Measurements from ENCODE around the gene FLYWCH1. TPM values are rescaled to one million over a fixed set of nuclear protein-coding genes. Genes with fewer than 3 reads are reported as not detected.
"Not testable (repeated sequence)": the region's sequence is repeated elsewhere in the genome, so short reads cannot be mapped to it uniquely, and the experiment has no call there.

FLYWCH1 gene
- total RNA-seq, 2 experiments from 2014 or later, result 26.1 to 61.9 TPM

DNA sequence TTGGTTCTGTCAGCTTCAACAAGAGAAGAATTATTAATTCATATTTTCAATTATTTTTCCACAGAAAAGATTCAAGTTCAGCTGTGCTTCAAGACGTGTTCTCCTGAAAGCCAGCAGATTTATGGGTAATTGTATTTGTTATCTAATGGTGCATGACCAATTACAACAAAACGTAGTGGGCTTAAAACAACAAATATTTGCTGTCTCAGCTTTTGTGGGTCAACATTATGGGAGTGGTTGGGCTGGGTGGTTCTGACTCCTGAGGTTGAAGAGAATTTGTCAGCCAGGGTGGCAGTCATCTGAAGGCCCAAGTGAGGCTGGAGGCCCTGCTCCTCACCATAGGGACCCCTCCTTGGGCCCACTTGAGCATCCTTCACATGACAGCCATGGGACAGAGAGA, 28.2 kb downstream of the FLYWCH1 start:
- CTCF ChIA-PET (ENCODE audit: unreplicated experiment), result no interaction called here
- Histone ChIP-seq H4K20me1 (ENCODE audit: insufficient read depth, low read length) (no peaks in the 10 kb centered on the region), H3K36me3 (ENCODE audit: insufficient read depth, low read length) (peaks cover 31% of the 10 kb centered on the region), H3K4me1 (ENCODE audit: insufficient read depth, low read length, poor library complexity, severe bottlenecking) (no peaks in the 10 kb centered on the region), H3K4me2 (ENCODE audit: low read length) (no peak overlapping the region), H3K27ac (ENCODE audit: low read depth, low read length, poor library complexity, severe bottlenecking) (no peak overlapping the region), H3K79me2 (ENCODE audit: insufficient read depth, low read depth, low read length) (no peaks in the 10 kb centered on the region), H2AFZ (ENCODE audit: low read length) (no peak overlapping the region), H3K4me3 (ENCODE audit: low read depth, low read length, poor library complexity, severe bottlenecking) (no peak overlapping the region), H3K9me3 (ENCODE audit: low read length) (no peaks in the 10 kb centered on the region), H3K9me2 (ENCODE audit: insufficient read depth, low read length) (no peaks in the 10 kb centered on the region)
- intact Hi-C loops (cut with micrococcal nuclease; ENCODE audit: unreplicated experiment), result no loop called here
- POLR2A ChIA-PET, result no interaction called here
- TF ChIP-seq CTCF (conservative IDR thresholded peaks at IDR 0.05; ENCODE audit: low read length) (no peak), EZH2phosphoT487 (IDR thresholded peaks at IDR 0.05; ENCODE audit: borderline replicate concordance, low read depth, low read length) (no peak)
- no peak for DNase-seq (ENCODE audit: low spot score)
- BruUV-seq (replicated peaks), result no TSS peak

DNA sequence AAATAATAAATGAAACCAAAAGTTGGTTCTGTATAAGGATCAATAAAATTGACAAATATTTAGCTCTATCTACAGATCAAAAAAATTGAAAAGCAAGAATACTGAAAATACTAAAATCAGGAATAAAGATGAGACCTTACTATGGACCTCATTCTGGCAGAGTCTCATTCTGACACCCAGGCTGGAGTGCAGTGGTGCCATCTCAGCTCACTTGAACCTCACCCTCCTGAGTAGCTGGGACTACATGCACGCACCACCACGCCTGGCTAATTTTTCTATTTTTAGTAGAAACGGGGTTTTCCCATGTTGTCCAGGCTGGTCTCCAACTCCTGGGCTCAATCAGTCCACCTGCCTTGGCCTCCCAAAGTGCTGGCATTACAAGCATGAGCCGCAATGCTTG, 30.3 kb downstream of the FLYWCH1 start:
- no peak overlapping the region for H2AFZ ChIP-seq (ENCODE audit: low read length)
- CTCF ChIA-PET (ENCODE audit: unreplicated experiment), result no interaction called here
- H3K4me3 ChIP-seq (ENCODE audit: low read depth, low read length, poor library complexity, severe bottlenecking), result no peak overlapping the region
- H3K79me2 ChIP-seq (ENCODE audit: insufficient read depth, low read depth, low read length), result no peaks in the 10 kb centered on the region
- no TSS peak for BruUV-seq (replicated peaks)
- intact Hi-C loops (cut with micrococcal nuclease; ENCODE audit: unreplicated experiment), result no loop called here
- no peaks in the 10 kb centered on the region for H4K20me1 ChIP-seq (ENCODE audit: insufficient read depth, low read length)
- H3K27ac ChIP-seq (ENCODE audit: low read depth, low read length, poor library complexity, severe bottlenecking), result no peak overlapping the region
- DNase-seq (ENCODE audit: low spot score), result no peak
- H3K36me3 ChIP-seq (ENCODE audit: insufficient read depth, low read length), result peaks cover 31% of the 10 kb centered on the region
- no peaks in the 10 kb centered on the region for H3K9me2 ChIP-seq (ENCODE audit: insufficient read depth, low read length)
- TF ChIP-seq CTCF (conservative IDR thresholded peaks at IDR 0.05; ENCODE audit: low read length), result no peak
- no peak for TF ChIP-seq EZH2phosphoT487 (IDR thresholded peaks at IDR 0.05; ENCODE audit: borderline replicate concordance, low read depth, low read length)
- H3K4me1 ChIP-seq (ENCODE audit: insufficient read depth, low read length, poor library complexity, severe bottlenecking), result no peaks in the 10 kb centered on the region
- POLR2A ChIA-PET, result no interaction called here
- no peak overlapping the region for H3K4me2 ChIP-seq (ENCODE audit: low read length)
- no peaks in the 10 kb centered on the region for H3K9me3 ChIP-seq (ENCODE audit: low read length)

GRCh38 chr16:2943716-2944115, 32.0 kb downstream of the FLYWCH1 start:
- H3K4me3 ChIP-seq (ENCODE audit: low read depth, low read length, poor library complexity, severe bottlenecking); BruUV-seq (replicated peaks); POLR2A ChIA-PET; H3K9me3 ChIP-seq (ENCODE audit: low read length); H3K4me1 ChIP-seq (ENCODE audit: insufficient read depth, low read length, poor library complexity, severe bottlenecking); H3K79me2 ChIP-seq (ENCODE audit: insufficient read depth, low read depth, low read length); H3K4me2 ChIP-seq (ENCODE audit: low read length); intact Hi-C loops (cut with micrococcal nuclease; ENCODE audit: unreplicated experiment); CTCF ChIA-PET (ENCODE audit: unreplicated experiment); H2AFZ ChIP-seq (ENCODE audit: low read length); DNase-seq (ENCODE audit: low spot score); H3K9me2 ChIP-seq (ENCODE audit: insufficient read depth, low read length); H4K20me1 ChIP-seq (ENCODE audit: insufficient read depth, low read length); H3K27ac ChIP-seq (ENCODE audit: low read depth, low read length, poor library complexity, severe bottlenecking): not testable (repeated sequence)
- H3K36me3 ChIP-seq (ENCODE audit: insufficient read depth, low read length), result peaks cover 25% of the 10 kb centered on the region

Measured in OCI-LY7 (cell line).